ENCODE measurements around the gene KIF25. TPM values are rescaled to one million over a fixed set of nuclear protein-coding genes. Genes with fewer than 3 reads are reported as not detected.
A peak's percentile ranks its signal among the peaks of the same experiment; 100 is the strongest.

Gene KIF25
- total and polyA plus RNA-seq, 11 donors: 0.11 to 0.29 (median 0.16) TPM; not detected in 5

GRCh38 chr6:168082860-168083513 lies 85.5 kb downstream of the KIF25 start:
- DNase-seq: no peak
- H3K4me3 ChIP-seq: no peak overlapping the region
- TF ChIP-seq, protein P1, sequence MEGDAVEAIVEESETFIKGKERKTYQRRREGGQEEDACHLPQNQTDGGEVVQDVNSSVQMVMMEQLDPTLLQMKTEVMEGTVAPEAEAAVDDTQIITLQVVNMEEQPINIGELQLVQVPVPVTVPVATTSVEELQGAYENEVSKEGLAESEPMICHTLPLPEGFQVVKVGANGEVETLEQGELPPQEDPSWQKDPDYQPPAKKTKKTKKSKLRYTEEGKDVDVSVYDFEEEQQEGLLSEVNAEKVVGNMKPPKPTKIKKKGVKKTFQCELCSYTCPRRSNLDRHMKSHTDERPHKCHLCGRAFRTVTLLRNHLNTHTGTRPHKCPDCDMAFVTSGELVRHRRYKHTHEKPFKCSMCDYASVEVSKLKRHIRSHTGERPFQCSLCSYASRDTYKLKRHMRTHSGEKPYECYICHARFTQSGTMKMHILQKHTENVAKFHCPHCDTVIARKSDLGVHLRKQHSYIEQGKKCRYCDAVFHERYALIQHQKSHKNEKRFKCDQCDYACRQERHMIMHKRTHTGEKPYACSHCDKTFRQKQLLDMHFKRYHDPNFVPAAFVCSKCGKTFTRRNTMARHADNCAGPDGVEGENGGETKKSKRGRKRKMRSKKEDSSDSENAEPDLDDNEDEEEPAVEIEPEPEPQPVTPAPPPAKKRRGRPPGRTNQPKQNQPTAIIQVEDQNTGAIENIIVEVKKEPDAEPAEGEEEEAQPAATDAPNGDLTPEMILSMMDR (IDR thresholded peaks at IDR 0.05): no peak
- TF ChIP-seq POLR2A (IDR thresholded peaks at IDR 0.05): no peak
- no peaks in the 10 kb centered on the region for H3K27me3 ChIP-seq
- H3K27ac ChIP-seq: no peak overlapping the region
- peaks cover 0 to 15% (median 6%) of the 10 kb centered on the region in 12 donors for H3K4me1 ChIP-seq
- ATAC-seq: no peak
- H3K9me3 ChIP-seq: no peaks in the 10 kb centered on the region
- H3K36me3 ChIP-seq: no peaks in the 10 kb centered on the region
- intact Hi-C loops (cut with DNase I): no loop called here
- 64 to 78% (median 70%) methylated on average over 17 of the region's 17 CpGs for WGBS, 4 donors

DNA sequence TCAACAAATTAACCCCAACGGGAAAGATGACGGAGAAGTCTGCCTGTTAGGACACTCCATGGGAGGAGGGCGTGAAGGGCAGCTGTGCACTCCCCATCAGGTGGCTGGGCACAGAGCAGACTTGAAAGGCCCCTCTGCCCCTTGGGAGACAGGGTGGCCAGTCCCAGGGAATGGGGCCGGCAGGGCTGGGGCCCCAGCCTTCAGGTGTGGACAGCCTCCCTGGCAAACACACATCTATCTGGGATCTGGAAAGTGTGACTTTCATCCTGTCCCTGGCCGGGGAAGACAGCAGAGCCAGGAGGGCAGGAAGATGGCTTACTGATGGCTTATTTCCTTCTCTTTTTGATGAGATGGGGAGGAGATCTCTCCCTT lies 86.0 kb downstream of the KIF25 start:
- no peak for DNase-seq
- Histone ChIP-seq H3K4me3 (no peak overlapping the region), H3K36me3 (no peaks in the 10 kb centered on the region), H3K9me3 (no peaks in the 10 kb centered on the region), H3K27ac (no peak overlapping the region), H3K4me1 (peaks cover 0 to 18% (median 9%) of the 10 kb centered on the region in 12 donors), H3K27me3 (no peaks in the 10 kb centered on the region)
- TF ChIP-seq POLR2A (IDR thresholded peaks at IDR 0.05): no peak
- TF ChIP-seq, protein P1 (IDR thresholded peaks at IDR 0.05): no peak
- WGBS, 4 donors: 68 to 82% (median 68%) methylated on average over 4 to 5 of the region's 5 CpGs
- no peak for ATAC-seq
- intact Hi-C loops (cut with DNase I): no loop called here

DNA sequence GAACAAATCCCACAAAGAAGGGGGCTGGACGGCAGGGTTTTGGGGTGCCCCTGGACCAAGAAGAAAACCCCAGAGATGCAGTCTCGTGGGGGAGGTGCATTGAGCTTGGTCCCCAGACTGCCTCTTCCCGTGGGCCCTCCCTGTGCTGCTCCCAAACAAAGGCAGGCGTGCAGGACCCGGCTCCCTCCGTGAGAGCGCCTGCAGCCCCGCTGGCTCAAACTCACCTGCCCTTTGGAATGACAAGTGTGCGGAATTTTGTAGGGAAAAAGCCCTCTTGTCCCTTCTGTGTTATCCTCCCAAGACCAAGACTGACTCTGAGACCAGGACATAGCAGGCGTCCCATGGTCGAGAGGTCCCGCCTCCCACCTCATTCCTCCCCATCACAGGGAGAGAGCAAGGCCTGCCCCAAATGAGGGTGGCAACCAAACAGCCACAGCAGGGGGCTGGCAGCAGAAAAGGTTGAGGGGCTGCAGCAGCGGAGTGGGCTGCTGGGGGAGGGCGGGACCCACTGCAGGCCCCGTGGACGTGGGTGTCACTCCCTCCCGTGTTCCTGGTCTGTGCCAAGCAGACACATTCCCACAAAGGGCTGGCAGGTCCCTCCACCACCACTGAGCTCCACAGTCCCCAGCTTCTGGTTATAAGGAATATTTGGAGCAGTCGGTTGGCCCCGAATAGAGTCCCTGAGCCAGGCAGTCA lies 87.1 kb downstream of the KIF25 start:
- ATAC-seq (no peak), DNase-seq (no peak)
- peaks cover 0 to 15% (median 8%) of the 10 kb centered on the region in 12 donors for H3K4me1 ChIP-seq
- no peaks in the 10 kb centered on the region for H3K27me3 ChIP-seq
- 86 to 92% (median 91%) methylated on average over 17 to 19 of the region's 19 CpGs for WGBS, 4 donors
- H3K9me3 ChIP-seq: no peaks in the 10 kb centered on the region
- no peak for TF ChIP-seq POLR2A (IDR thresholded peaks at IDR 0.05)
- TF ChIP-seq, protein P1 (IDR thresholded peaks at IDR 0.05): no peak
- intact Hi-C loops (cut with DNase I): no loop called here
- H3K36me3 ChIP-seq: no peaks in the 10 kb centered on the region
- H3K4me3 ChIP-seq: no peak overlapping the region
- no peak overlapping the region for H3K27ac ChIP-seq

DNA sequence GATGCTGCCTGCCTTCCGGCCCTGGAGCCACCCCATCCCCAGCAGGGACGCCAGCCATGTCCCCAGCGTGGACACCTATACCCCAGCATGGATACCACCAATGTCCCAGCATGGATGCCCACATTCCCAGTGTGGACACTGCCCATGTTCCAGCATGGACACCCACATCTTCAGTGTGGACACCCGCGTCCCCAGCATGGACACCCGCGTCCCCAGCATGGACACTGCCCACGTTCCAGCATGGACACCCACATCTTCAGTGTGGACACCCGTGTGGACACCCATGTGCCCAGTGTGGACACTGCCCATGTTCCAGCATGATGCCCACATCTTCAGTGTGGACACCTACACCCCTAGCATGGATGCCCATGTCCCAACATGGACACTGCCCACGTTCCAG lies 88.6 kb downstream of the KIF25 start:
- intact Hi-C loops (cut with DNase I): no loop called here
- Histone ChIP-seq H3K27me3 (no peaks in the 10 kb centered on the region), H3K36me3 (no peaks in the 10 kb centered on the region), H3K4me3 (no peak overlapping the region), H3K9me3 (no peaks in the 10 kb centered on the region), H3K4me1 (peaks cover 0 to 15% (median 8%) of the 10 kb centered on the region in 12 donors), H3K27ac (no peak overlapping the region)
- no peak for ATAC-seq
- peak in 1 of 5 donors; percentile 4 for DNase-seq
- WGBS, 4 donors: 87 to 97% (median 96%) methylated on average over 10 of the region's 10 CpGs
- no peak for TF ChIP-seq POLR2A (IDR thresholded peaks at IDR 0.05)
- TF ChIP-seq, protein P1 (IDR thresholded peaks at IDR 0.05): no peak

Data from heart left ventricle (tissue), 16 donors.